HepG2 (cell line): ENCODE data around the gene RGN. TPM values are rescaled to one million over a fixed set of nuclear protein-coding genes. Genes with fewer than 3 reads are reported as not detected.

ENCODE experiments used
- ATAC-seq: fragments of 200-7000 bp; cut with Tn5 transposase; 3 replicates; pipeline ENCODE4 v1.9.1; 2020; ENCODE audit warnings: mild to moderate bottlenecking, moderate library complexity
- BruUV-seq: library from RNA; stranded (reverse); fragments of 400-500 nt; replicated peaks from 2 replicates; lab custom pipeline; 2021; lab: Mats Ljungman, UMichigan
- CTCF ChIA-PET: fragments of 300-600 bp; formaldehyde crosslinking; extraction: SDS; loops from one replicate; lab custom pipeline; 2021; ENCODE audit warnings: low total read pairs, inconsistent platforms, low intra/inter-chr PET ratio; lab: Yijun Ruan, JAX
- POLR2A ChIA-PET: fragments of 350-600 bp; sonication (Branson Sonifier 250); formaldehyde crosslinking; loops from one replicate; lab custom pipeline; 2020; ENCODE audit warnings: antibody characterized with exemption, inconsistent platforms; lab: Yijun Ruan, JAX
- DNase-seq: peaks from one replicate; pipeline ENCODE4 v3.0.0-alpha.2; 2015; ENCODE audit warnings: low spot score
- FAIRE-seq: peaks from 3 replicates; lab custom pipeline; 2011; peaks lifted over from hg19 to GRCh38; lab: Jason Lieb, UNC
- H2AFZ ChIP-seq: one replicate; pipeline ENCODE4 v1.6.1; 2011; ENCODE audit warnings: low read length, inconsistent platforms
- H3K27ac ChIP-seq: fragments of 300-600 bp; 3 replicates; pipeline ENCODE4 v1.8.0; 2011; ENCODE audit warnings: mixed run types, mild to moderate bottlenecking, mixed read lengths, low read length, inconsistent platforms; ENCODE audit not compliant: insufficient read depth; ENCODE audit errors: extremely low read length
- H3K27me3 ChIP-seq, 2 experiments: fragments of 200-600 bp in 1 of 2; 2 replicates in 1 of 2; 3 replicates in 1 of 2; pipeline versions ENCODE4 v1.6.0 to v1.8.0; 2011; ENCODE audit warnings: low read length in 2 of 2, mild to moderate bottlenecking in 2 of 2, moderate library complexity in 2 of 2, inconsistent platforms in 1 of 2; ENCODE audit not compliant: insufficient read depth in 2 of 2, control insufficient read depth in 1 of 2
- H3K36me3 ChIP-seq, 2 experiments: fragments of 200-600 bp in 1 of 2; replicated peaks in 1 of 2; 2 replicates in 1 of 2; 3 replicates in 1 of 2; pipeline versions ENCODE4 v1.5.1 to v1.8.0; 2011; ENCODE audit warnings: low read length in 2 of 2, inconsistent platforms in 1 of 2; ENCODE audit not compliant: insufficient read depth in 2 of 2, control insufficient read depth in 1 of 2
- H3K4me1 ChIP-seq: 2 replicates; pipeline ENCODE4 v1.5.1; 2012; ENCODE audit warnings: low read length, inconsistent platforms; ENCODE audit not compliant: insufficient read depth
- H3K4me2 ChIP-seq: 2 replicates; pipeline ENCODE4 v1.6.0; 2011; ENCODE audit warnings: low read depth, low read length, inconsistent platforms
- H3K4me3 ChIP-seq, 3 experiments: fragments of 200-600 bp in 1 of 3; sonication (generic), shearing (Covaris generic) in 1 of 3; replicated peaks in 1 of 3; 2 replicates each; pipeline ENCODE4 v1.5.1; 2011 to 2016; ENCODE audit warnings: low read length in 3 of 3, inconsistent platforms in 2 of 3, low read depth in 2 of 3, mild to moderate bottlenecking in 2 of 3, control low read depth in 1 of 3, mixed read lengths in 1 of 3; ENCODE audit not compliant: insufficient read depth in 1 of 3
- H3K79me2 ChIP-seq: one replicate; pipeline ENCODE4 v1.6.1; 2011; ENCODE audit warnings: low read length, inconsistent platforms; ENCODE audit not compliant: insufficient read depth
- H3K9ac ChIP-seq: 2 replicates; pipeline ENCODE4 v1.6.0; 2011; ENCODE audit warnings: mild to moderate bottlenecking, low read depth, low read length, inconsistent platforms; ENCODE audit not compliant: insufficient read depth
- H3K9me3 ChIP-seq: 2 replicates; pipeline ENCODE4 v1.5.1; 2012; ENCODE audit warnings: mild to moderate bottlenecking, low read length
- H4K20me1 ChIP-seq: 2 replicates; pipeline ENCODE4 v1.6.0; 2011; ENCODE audit warnings: inconsistent platforms, mild to moderate bottlenecking, low read length, moderate library complexity; ENCODE audit not compliant: insufficient read depth
- ATF7 ChIP-seq, 2 experiments: fragments of 450-650 bp in 1 of 2; sonication (generic) in 1 of 2; formaldehyde crosslinking in 1 of 2; IDR thresholded peaks; 2 replicates each; pipeline versions ENCODE4 v1.4.0 to v1.6.1; 2016 to 2020; ENCODE audit warnings: antibody characterized with exemption in 1 of 2, mild to moderate bottlenecking in 1 of 2, missing genetic modification reagents in 1 of 2
- BCL6 ChIP-seq: IDR thresholded peaks from 2 replicates; pipeline ENCODE4 v1.6.1; 2016; ENCODE audit warnings: missing genetic modification reagents, missing compliant biosample characterization
- PHF21A ChIP-seq: sonication (generic); formaldehyde crosslinking; IDR thresholded peaks from 2 replicates; pipeline ENCODE4 v1.5.0; 2020; ENCODE audit warnings: mild to moderate bottlenecking, missing genetic modification reagents
- TSC22D2 ChIP-seq: sonication (generic); formaldehyde crosslinking; IDR thresholded peaks from 2 replicates; pipeline ENCODE4 v1.5.1; 2020; ENCODE audit warnings: missing genetic modification reagents, mild to moderate bottlenecking, borderline replicate concordance
- ZBTB3 ChIP-seq: sonication (generic); formaldehyde crosslinking; IDR thresholded peaks from 2 replicates; pipeline ENCODE4 v1.4.0; 2020; ENCODE audit warnings: low read depth, mild to moderate bottlenecking, moderate library complexity, missing genetic modification reagents, borderline replicate concordance
- ZNF790 ChIP-seq: sonication (generic); formaldehyde crosslinking; IDR thresholded peaks from 2 replicates; pipeline ENCODE4 v1.8.0; 2022; ENCODE audit warnings: missing genetic modification reagents, mild to moderate bottlenecking, borderline replicate concordance
- WGBS: methylation state at CpG from one replicate; pipeline ENCODE4 v1.1.6; 2017; ENCODE audit warnings: low lambda C conversion rate; 5-methylcytosine and 5-hydroxymethylcytosine counted together
- in situ Hi-C: cut with HindIII; loops from 2 replicates; pipeline ENCODE4 v1.10.0; 2017; ENCODE audit warnings: low pct_unique_long_range_greater_than_20kb; ENCODE audit not compliant: extremely low pct_ligation_motif_present
- intact Hi-C: fragments of 100-400 bp; cut with micrococcal nuclease; formaldehyde crosslinking; loops from one replicate; pipeline ENCODE4 v1.10.0; 2022; ENCODE audit not compliant: unreplicated experiment
- polyA plus RNA-seq, 8 experiments: library from polyadenylated mRNA; depleted of rRNA in 3 of 8; stranded (reverse) in 7 of 8; unstranded in 1 of 8; fragments of >200 nt; fragmentation: Illumina TruSeq in 4 of 8; extraction: Trizol in 4 of 8; gene quantifications; 2 replicates each; pipeline versions ENCODE4 v1.2.1 to v1.2.3, GENCODE V29; 2011 to 2016; ENCODE audit warnings: low read depth in 4 of 8, missing spikeins in 1 of 8, mixed read lengths in 1 of 8; ENCODE audit not compliant: insufficient read depth in 1 of 8
- total RNA-seq, 5 experiments: library from RNA; depleted of rRNA; stranded (reverse); fragments of >200 nt; fragmentation: Illumina TruSeq; extraction: Trizol; gene quantifications; 2 replicates each; pipeline ENCODE4 v1.2.3, GENCODE V29; 2016; ENCODE audit warnings: low read depth in 1 of 5
- TF ChIP-seq, protein P1 (sequence below): sonication (generic); formaldehyde crosslinking; IDR thresholded peaks from 2 replicates; pipeline ENCODE4 v1.4.0; 2020; ENCODE audit warnings: missing genetic modification reagents
- TF ChIP-seq, protein P2 (sequence below): sonication (generic); formaldehyde crosslinking; IDR thresholded peaks from 2 replicates; pipeline ENCODE4 v1.9.0; 2021; ENCODE audit warnings: mild to moderate bottlenecking, missing genetic modification reagents

RGN gene
- total and polyA plus RNA-seq, 2 of the 13 experiments (the other 11 are each of a cell fraction or from before 2014, with no cell fraction given): 19.6 to 74.4 TPM

DNA sequence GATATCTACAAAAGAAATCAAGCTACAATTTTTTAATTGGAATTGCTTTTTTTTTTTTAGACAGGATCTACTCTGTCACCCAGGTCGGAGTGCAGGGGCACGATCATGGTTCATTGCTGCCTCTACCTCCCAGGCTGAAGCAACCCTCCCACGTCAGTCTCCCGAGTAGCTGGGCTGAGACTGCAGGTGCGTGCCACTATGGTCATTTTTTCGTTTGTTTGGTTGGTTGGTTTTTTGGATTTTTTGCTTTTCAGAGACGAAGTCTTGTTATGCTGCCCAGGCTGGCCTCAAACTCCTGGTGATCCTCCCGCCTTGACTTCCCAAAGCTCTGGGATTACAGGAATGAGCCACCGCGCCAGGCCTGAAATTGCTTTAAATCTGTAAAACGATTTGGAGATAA lies 15.6 kb downstream of the RGN start:
- POLR2A ChIA-PET: no interaction called here
- no peaks in the 10 kb centered on the region for H3K27me3 ChIP-seq
- intact Hi-C loops: loop anchor here (5.0 kb wide), 1 partner anchor 62 kb away; no protein-coding TSS in a partner anchor
- H3K9ac ChIP-seq: no peak overlapping the region
- no peak for ATAC-seq
- in situ Hi-C loops: loop anchor here (5.0 kb wide), 1 partner anchor 182 kb away; the partner anchor contains the start of gene JADE3
- WGBS: 95% methylated on average over 11 of the region's 11 CpGs
- H3K79me2 ChIP-seq: no peaks in the 10 kb centered on the region
- TF ChIP-seq PHF21A (no peak), ZBTB3 (no peak), ZNF790 (CRISPR knock-in tag) (no peak), TSC22D2 (no peak), ATF7 (IDR thresholded peaks at IDR 0.05) (no peak), ATF7 (CRISPR knock-in tag; IDR thresholded peaks at IDR 0.05) (no peak), BCL6 (CRISPR knock-in tag) (no peak)
- TF ChIP-seq, protein P1, sequence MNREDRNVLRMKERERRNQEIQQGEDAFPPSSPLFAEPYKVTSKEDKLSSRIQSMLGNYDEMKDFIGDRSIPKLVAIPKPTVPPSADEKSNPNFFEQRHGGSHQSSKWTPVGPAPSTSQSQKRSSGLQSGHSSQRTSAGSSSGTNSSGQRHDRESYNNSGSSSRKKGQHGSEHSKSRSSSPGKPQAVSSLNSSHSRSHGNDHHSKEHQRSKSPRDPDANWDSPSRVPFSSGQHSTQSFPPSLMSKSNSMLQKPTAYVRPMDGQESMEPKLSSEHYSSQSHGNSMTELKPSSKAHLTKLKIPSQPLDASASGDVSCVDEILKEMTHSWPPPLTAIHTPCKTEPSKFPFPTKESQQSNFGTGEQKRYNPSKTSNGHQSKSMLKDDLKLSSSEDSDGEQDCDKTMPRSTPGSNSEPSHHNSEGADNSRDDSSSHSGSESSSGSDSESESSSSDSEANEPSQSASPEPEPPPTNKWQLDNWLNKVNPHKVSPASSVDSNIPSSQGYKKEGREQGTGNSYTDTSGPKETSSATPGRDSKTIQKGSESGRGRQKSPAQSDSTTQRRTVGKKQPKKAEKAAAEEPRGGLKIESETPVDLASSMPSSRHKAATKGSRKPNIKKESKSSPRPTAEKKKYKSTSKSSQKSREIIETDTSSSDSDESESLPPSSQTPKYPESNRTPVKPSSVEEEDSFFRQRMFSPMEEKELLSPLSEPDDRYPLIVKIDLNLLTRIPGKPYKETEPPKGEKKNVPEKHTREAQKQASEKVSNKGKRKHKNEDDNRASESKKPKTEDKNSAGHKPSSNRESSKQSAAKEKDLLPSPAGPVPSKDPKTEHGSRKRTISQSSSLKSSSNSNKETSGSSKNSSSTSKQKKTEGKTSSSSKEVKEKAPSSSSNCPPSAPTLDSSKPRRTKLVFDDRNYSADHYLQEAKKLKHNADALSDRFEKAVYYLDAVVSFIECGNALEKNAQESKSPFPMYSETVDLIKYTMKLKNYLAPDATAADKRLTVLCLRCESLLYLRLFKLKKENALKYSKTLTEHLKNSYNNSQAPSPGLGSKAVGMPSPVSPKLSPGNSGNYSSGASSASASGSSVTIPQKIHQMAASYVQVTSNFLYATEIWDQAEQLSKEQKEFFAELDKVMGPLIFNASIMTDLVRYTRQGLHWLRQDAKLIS (CRISPR knock-in tag): no peak
- TF ChIP-seq, protein P2, sequence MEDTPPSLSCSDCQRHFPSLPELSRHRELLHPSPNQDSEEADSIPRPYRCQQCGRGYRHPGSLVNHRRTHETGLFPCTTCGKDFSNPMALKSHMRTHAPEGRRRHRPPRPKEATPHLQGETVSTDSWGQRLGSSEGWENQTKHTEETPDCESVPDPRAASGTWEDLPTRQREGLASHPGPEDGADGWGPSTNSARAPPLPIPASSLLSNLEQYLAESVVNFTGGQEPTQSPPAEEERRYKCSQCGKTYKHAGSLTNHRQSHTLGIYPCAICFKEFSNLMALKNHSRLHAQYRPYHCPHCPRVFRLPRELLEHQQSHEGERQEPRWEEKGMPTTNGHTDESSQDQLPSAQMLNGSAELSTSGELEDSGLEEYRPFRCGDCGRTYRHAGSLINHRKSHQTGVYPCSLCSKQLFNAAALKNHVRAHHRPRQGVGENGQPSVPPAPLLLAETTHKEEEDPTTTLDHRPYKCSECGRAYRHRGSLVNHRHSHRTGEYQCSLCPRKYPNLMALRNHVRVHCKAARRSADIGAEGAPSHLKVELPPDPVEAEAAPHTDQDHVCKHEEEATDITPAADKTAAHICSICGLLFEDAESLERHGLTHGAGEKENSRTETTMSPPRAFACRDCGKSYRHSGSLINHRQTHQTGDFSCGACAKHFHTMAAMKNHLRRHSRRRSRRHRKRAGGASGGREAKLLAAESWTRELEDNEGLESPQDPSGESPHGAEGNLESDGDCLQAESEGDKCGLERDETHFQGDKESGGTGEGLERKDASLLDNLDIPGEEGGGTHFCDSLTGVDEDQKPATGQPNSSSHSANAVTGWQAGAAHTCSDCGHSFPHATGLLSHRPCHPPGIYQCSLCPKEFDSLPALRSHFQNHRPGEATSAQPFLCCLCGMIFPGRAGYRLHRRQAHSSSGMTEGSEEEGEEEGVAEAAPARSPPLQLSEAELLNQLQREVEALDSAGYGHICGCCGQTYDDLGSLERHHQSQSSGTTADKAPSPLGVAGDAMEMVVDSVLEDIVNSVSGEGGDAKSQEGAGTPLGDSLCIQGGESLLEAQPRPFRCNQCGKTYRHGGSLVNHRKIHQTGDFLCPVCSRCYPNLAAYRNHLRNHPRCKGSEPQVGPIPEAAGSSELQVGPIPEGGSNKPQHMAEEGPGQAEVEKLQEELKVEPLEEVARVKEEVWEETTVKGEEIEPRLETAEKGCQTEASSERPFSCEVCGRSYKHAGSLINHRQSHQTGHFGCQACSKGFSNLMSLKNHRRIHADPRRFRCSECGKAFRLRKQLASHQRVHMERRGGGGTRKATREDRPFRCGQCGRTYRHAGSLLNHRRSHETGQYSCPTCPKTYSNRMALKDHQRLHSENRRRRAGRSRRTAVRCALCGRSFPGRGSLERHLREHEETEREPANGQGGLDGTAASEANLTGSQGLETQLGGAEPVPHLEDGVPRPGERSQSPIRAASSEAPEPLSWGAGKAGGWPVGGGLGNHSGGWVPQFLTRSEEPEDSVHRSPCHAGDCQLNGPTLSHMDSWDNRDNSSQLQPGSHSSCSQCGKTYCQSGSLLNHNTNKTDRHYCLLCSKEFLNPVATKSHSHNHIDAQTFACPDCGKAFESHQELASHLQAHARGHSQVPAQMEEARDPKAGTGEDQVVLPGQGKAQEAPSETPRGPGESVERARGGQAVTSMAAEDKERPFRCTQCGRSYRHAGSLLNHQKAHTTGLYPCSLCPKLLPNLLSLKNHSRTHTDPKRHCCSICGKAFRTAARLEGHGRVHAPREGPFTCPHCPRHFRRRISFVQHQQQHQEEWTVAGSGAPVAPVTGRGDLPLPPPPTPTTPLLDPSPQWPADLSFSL (CRISPR knock-in tag): no peak
- CTCF ChIA-PET: interaction anchor here (1.1 to 1.8 kb wide), 4 partner anchors 20 to 190 kb away, joined by 3 to 9 read pairs (median 4); no protein-coding TSS in a partner anchor
- no TSS peak for BruUV-seq
- no peak overlapping the region for H3K4me2 ChIP-seq
- no peak overlapping the region for H3K27ac ChIP-seq
- H4K20me1 ChIP-seq: no peaks in the 10 kb centered on the region
- peaks cover 1 to 12% of the 10 kb centered on the region in 2 experiments; a peak in 1 of 5 replicates for H3K36me3 ChIP-seq
- peaks cover 27% of the 10 kb centered on the region for H3K4me1 ChIP-seq
- peak; percentile 56 for FAIRE-seq
- no peaks in the 10 kb centered on the region for H3K9me3 ChIP-seq
- no peak for DNase-seq
- no peak overlapping the region for H2AFZ ChIP-seq
- H3K4me3 ChIP-seq: no peak overlapping the region
